ENCODE results near the gene TMEM106C. TPM values are rescaled to one million over a fixed set of nuclear protein-coding genes. Genes with fewer than 3 reads are reported as not detected.

The TMEM106C gene
- total RNA-seq (2012; rRNA removed): 63.9 and 72.1 TPM in 2 replicates
- 66.4 and 74.6 TPM in 2 replicates for polyA plus RNA-seq (2012; rRNA removed)
- polyA plus RNA-seq (2012; cell fraction: cytosol; rRNA removed): 27.2 and 37.7 TPM in 2 replicates
- 34.4 and 64.6 TPM in 2 replicates for polyA plus RNA-seq (2012; cell fraction: nucleus; rRNA removed; ENCODE audit: low replicate concordance)
- Bru-seq, nascent RNA: percentile 43 among the genes with signal in this experiment
- percentile 52 among the genes with signal in this experiment for BruChase-seq, experiment 1, labeled RNA remaining after a 6-hour chase
- percentile 43 among the genes with signal in this experiment for BruChase-seq, experiment 2, labeled RNA remaining after a 2-hour chase
- long read RNA-seq, transcript TMEM106C-220 (8 exons, 810 nt): major isoform, 22 of 46 reads
- long read RNA-seq, transcript TMEM106C-201 (8 exons, 1,394 nt): minor isoform, 19 of 46 reads
- long read RNA-seq, partial matches to known transcripts: 3 of 46 reads
- long read RNA-seq, other reads (novel, unspliced or antisense): 2 of 46 reads

- H4K20me1 ChIP-seq (ENCODE audit: insufficient read depth, low read length): no peaks in the 10 kb centered on the region
- H3K27ac ChIP-seq (ENCODE audit: insufficient read depth, low read length): peak within 1 kb of the TSS; percentile 35; the same call in 1 of the 2 replicates
- H2BK15ac ChIP-seq (ENCODE audit: low read depth, low read length): no peak within 1 kb of the TSS
- peak within 1 kb of the TSS; percentile 69 for H3K4ac ChIP-seq (ENCODE audit: low read depth, low read length)
- H4K91ac ChIP-seq (ENCODE audit: insufficient read depth, low read depth, low read length): no peak within 1 kb of the TSS; the same call in 1 of the 2 replicates
- 0 out of 2 replicates have a peak within 1 kb of the TSS, but pooled peaks have one; percentile 35 for H3K23ac ChIP-seq (ENCODE audit: low read depth, low read length)
- in situ Hi-C loops (cut with MboI; ENCODE audit: low sequenced_read_pairs) (no loop called here), dilution Hi-C loops (cut with HindIII; ENCODE audit: low sequenced_read_pairs, unreplicated experiment) (no loop called here), intact Hi-C loops (cut with micrococcal nuclease) (loop anchor here (2.0 to 10.0 kb wide), 3 partner anchors 201 to 651 kb away; no protein-coding TSS in a partner anchor)
- peak within 1 kb of the TSS; percentile 85 for H3K4me2 ChIP-seq (ENCODE audit: low read depth, low read length)
- DNase-seq (peak; percentile 85), ATAC-seq (ENCODE audit: low read depth) (peak; percentile 99)
- peaks cover 3% of the 10 kb centered on the region for H3K4me1 ChIP-seq (ENCODE audit: control insufficient read depth, insufficient read depth, low read length)
- H2AFZ ChIP-seq (replicated peaks; ENCODE audit: low read length, poor library complexity): peak within 1 kb of the TSS; percentile 99
- peak within 1 kb of the TSS; percentile 49 for H3K14ac ChIP-seq (replicated peaks; ENCODE audit: low read depth, low read length)
- TF ChIP-seq RAD21 (IDR thresholded peaks at IDR 0.05; ENCODE audit: low read length) (peak; percentile 67), CTCF (conservative IDR thresholded peaks at IDR 0.05; ENCODE audit: low read depth, low read length) (peak; percentile 99), RFX5 (IDR thresholded peaks at IDR 0.05; ENCODE audit: low read depth, low read length) (no peak), MAZ (IDR thresholded peaks at IDR 0.05; ENCODE audit: borderline replicate concordance, low read depth, low read length) (peak; percentile 57; the same call in 1 of the 2 replicates), SMC3 (IDR thresholded peaks at IDR 0.05; ENCODE audit: low read depth, low read length) (peak; percentile 60), MXI1 (IDR thresholded peaks at IDR 0.05; ENCODE audit: borderline replicate concordance, low read depth, low read length) (no peak), USF2 (IDR thresholded peaks at IDR 0.05; ENCODE audit: low read depth, low read length) (no peak)
- H3K9me3 ChIP-seq (ENCODE audit: control insufficient read depth, insufficient read depth, low read length): no peaks in the 10 kb centered on the region
- H3K79me1 ChIP-seq (ENCODE audit: low read depth in 1 of 2, low read length in 2 of 2): peaks cover 3 to 20% of the 10 kb centered on the region in 2 experiments; a peak in 3 of 4 replicates
- no peak within 1 kb of the TSS for H2BK20ac ChIP-seq (ENCODE audit: low read depth, low read length)
- BruUV-seq (replicated peaks): no TSS peak
- H3K4me3 ChIP-seq (ENCODE audit: insufficient read depth, low read depth, low read length): peak within 1 kb of the TSS; percentile 63
- no peak within 1 kb of the TSS for H3K18ac ChIP-seq (ENCODE audit: low read depth, low read length)
- H4K5ac ChIP-seq (ENCODE audit: low read depth, low read length): no peak within 1 kb of the TSS
- peaks cover 8% of the 10 kb centered on the region for H3K27me3 ChIP-seq (ENCODE audit: control insufficient read depth, insufficient read depth, low read length)
- peaks cover 8% of the 10 kb centered on the region for H3K36me3 ChIP-seq (ENCODE audit: control insufficient read depth, insufficient read depth, low read length)
- H3K56ac ChIP-seq (ENCODE audit: extremely low read depth, insufficient read depth, low read length): peak within 1 kb of the TSS; percentile 49; the same call in 1 of the 2 replicates
- ChIA-PET CTCF (interaction anchor here (0.6 to 1.4 kb wide), 6 partner anchors 7 to 78 kb away, joined by 3 to 5 read pairs (median 3); partner anchors contain the start of gene VDR), POLR2A (ENCODE audit: unreplicated experiment) (no interaction called here)
- WGBS, 2 experiments (ENCODE audit: extremely low coverage in 2 of 2, insufficient read length in 1 of 2): 0% methylated on average over 28 of the region's 59 CpGs; no CpG with 5 or more reads in 1 of the 2 experiments
- peak within 1 kb of the TSS; percentile 66 for H3K9ac ChIP-seq (ENCODE audit: low read depth, low read length)
- peak within 1 kb of the TSS; percentile 71 for H2AK9ac ChIP-seq (replicated peaks; ENCODE audit: low read depth, low read length, poor library complexity)
- no peak within 1 kb of the TSS for H2BK5ac ChIP-seq (ENCODE audit: low read depth, low read length, poor library complexity, severe bottlenecking)
- peak within 1 kb of the TSS; percentile 53; the same call in 1 of the 2 replicates for H2BK120ac ChIP-seq (ENCODE audit: low read depth, low read length)
- H2AK5ac ChIP-seq (ENCODE audit: low read depth, low read length): peak within 1 kb of the TSS; percentile 23
- peak within 1 kb of the TSS; percentile 51 to 76; a peak in 2 of 4 replicates for H4K8ac ChIP-seq (ENCODE audit: low read depth in 2 of 2, low read length in 2 of 2)
- H3K9me1 ChIP-seq (ENCODE audit: insufficient read depth, low read length): peaks cover 3% of the 10 kb centered on the region; the same call in 1 of the 2 replicates
These were observed at the start of gene TMEM106C for GRCh38 chr12:47963340-47964040. Gene TMEM106C (plus strand): TSS chr12:47963596. CDS start chr12:47964237, 641 bp downstream.

All from IMR-90 (cell line).